ENCODE measurements around the gene SNAP91. TPM values are rescaled to one million over a fixed set of nuclear protein-coding genes. Genes with fewer than 3 reads are reported as not detected.

Gene SNAP91
- total and polyA plus RNA-seq, 2 of the 8 experiments (the other 6 are each of a cell fraction or from before 2014, with no cell fraction given), result 1.3 to 1.5 TPM

- no peak overlapping the region for H3K56ac ChIP-seq (replicated peaks; ENCODE audit: insufficient read length, low read depth, low read length)
- H3K4ac ChIP-seq (replicated peaks; ENCODE audit: insufficient read length, low read depth, low read length), result no peak overlapping the region
- WGBS, 2 experiments (ENCODE audit: extremely low coverage in 1 of 2, insufficient coverage in 1 of 2, insufficient read length in 1 of 2, insufficient replicate concordance in 2 of 2, low coverage in 1 of 2, low lambda C conversion rate in 2 of 2, missing lambda C conversion rate in 1 of 2), result 89% methylated on average over 9 of the region's 9 CpGs; no CpG with 5 or more reads in 1 of the 2 experiments
- no peak overlapping the region for H4K5ac ChIP-seq (ENCODE audit: insufficient read length, low read depth, low read length)
- FAIRE-seq, result no peak
- no peak overlapping the region for H2AFZ ChIP-seq (ENCODE audit: low read length)
- H3K27me3 ChIP-seq (replicated peaks in 1 of 4; ENCODE audit: control insufficient read depth in 3 of 4, extremely low read depth in 1 of 4, insufficient read depth in 3 of 4, low read length in 3 of 4), result no peaks in the 10 kb centered on the region
- no peak overlapping the region for H2AK5ac ChIP-seq (ENCODE audit: low read depth, low read length)
- no peaks in the 10 kb centered on the region for H3K23me2 ChIP-seq (ENCODE audit: low read depth, low read length)
- H3K4me1 ChIP-seq (replicated peaks in 1 of 4; ENCODE audit: control insufficient read depth in 3 of 4, insufficient read depth in 4 of 4, low read length in 3 of 4), result peaks cover 0 to 5% (median 2%) of the 10 kb centered on the region in 4 experiments; a peak in 1 of 7 replicates
- no peak overlapping the region for H3K27ac ChIP-seq (ENCODE audit: low read depth, low read length)
- no peak overlapping the region for H2BK120ac ChIP-seq (replicated peaks; ENCODE audit: low read depth, low read length)
- H3K4me2 ChIP-seq (ENCODE audit: insufficient read depth in 1 of 2, low read depth in 2 of 2, low read length in 2 of 2), result no peak overlapping the region
- ChIA-PET POLR2A (ENCODE audit: partially characterized antibody) (no interaction called here), CTCF (ENCODE audit: partially characterized antibody) (interaction anchor here (0.8 to 2.0 kb wide), 10 partner anchors 8 to 86 kb away, joined by 3 to 12 read pairs (median 4); no protein-coding TSS in a partner anchor)
- no peaks in the 10 kb centered on the region for H4K20me1 ChIP-seq (replicated peaks in 1 of 2; ENCODE audit: control insufficient read depth in 1 of 2, insufficient read depth in 2 of 2, low read length in 2 of 2)
- no peaks in the 10 kb centered on the region; a peak in 1 of 4 replicates for H3K9me3 ChIP-seq (ENCODE audit: insufficient read depth in 2 of 2, low read depth in 1 of 2, low read length in 1 of 2)
- no peak overlapping the region for H2BK15ac ChIP-seq (ENCODE audit: low read length)
- DNase-seq (ENCODE audit: low read depth in 1 of 2, low spot score in 2 of 2), result no peak
- H2BK12ac ChIP-seq (ENCODE audit: low read depth, low read length), result no peak overlapping the region
- no peak overlapping the region for H4K91ac ChIP-seq (replicated peaks; ENCODE audit: insufficient read length, low read length)
- H4K8ac ChIP-seq (ENCODE audit: extremely low read depth, insufficient read depth, low read length), result no peak overlapping the region
- H3K18ac ChIP-seq (ENCODE audit: extremely low read depth, low read length), result no peak overlapping the region
- H2BK5ac ChIP-seq (ENCODE audit: low read depth, low read length), result no peak overlapping the region
- no peaks in the 10 kb centered on the region for H3K79me1 ChIP-seq (ENCODE audit: low read depth, low read length)
- H2BK20ac ChIP-seq (ENCODE audit: low read length), result no peak overlapping the region
- no peak overlapping the region for H3K23ac ChIP-seq (ENCODE audit: insufficient read length)
- no peak overlapping the region for H3K4me3 ChIP-seq (ENCODE audit: extremely low read depth in 1 of 4, insufficient read depth in 2 of 4, low read depth in 3 of 4, low read length in 4 of 4)
- no peaks in the 10 kb centered on the region for H3K36me3 ChIP-seq (ENCODE audit: control insufficient read depth in 2 of 4, insufficient read depth in 4 of 4, low read length in 3 of 4)
- no peak overlapping the region for H3K14ac ChIP-seq (ENCODE audit: insufficient read length)
- H3K79me2 ChIP-seq (ENCODE audit: control insufficient read depth in 1 of 2, insufficient read depth in 2 of 2, low read length in 2 of 2), result no peaks in the 10 kb centered on the region
- H3K9ac ChIP-seq (replicated peaks in 1 of 4; ENCODE audit: extremely low read depth in 1 of 4, low read depth in 3 of 4, low read length in 3 of 4), result no peak overlapping the region
- no peak for TF ChIP-seq CEBPB (IDR thresholded peaks at IDR 0.05; ENCODE audit: low read depth, low read length)
- no peak for TF ChIP-seq BACH1 (IDR thresholded peaks at IDR 0.05; ENCODE audit: low read length)
- TF ChIP-seq RBBP5 (IDR thresholded peaks at IDR 0.05; ENCODE audit: borderline replicate concordance, low read depth, low read length), result no peak
- TF ChIP-seq YY1 (IDR thresholded peaks at IDR 0.05; ENCODE audit: low read depth, low read length), result no peak
- TF ChIP-seq KDM5A (IDR thresholded peaks at IDR 0.05; ENCODE audit: low read length), result no peak
- TF ChIP-seq EP300 (IDR thresholded peaks at IDR 0.05; ENCODE audit: borderline replicate concordance in 1 of 2, low read depth in 2 of 2, low read length in 2 of 2), result no peak
- TF ChIP-seq NANOG (IDR thresholded peaks at IDR 0.05; ENCODE audit: insufficient read depth, low read depth, low read length, poor library complexity, severe bottlenecking), result no peak
- no peak for TF ChIP-seq CHD2 (IDR thresholded peaks at IDR 0.05; ENCODE audit: low read length)
- TF ChIP-seq SP4 (IDR thresholded peaks at IDR 0.05; ENCODE audit: low read length), result no peak
- TF ChIP-seq ZNF274 (IDR thresholded peaks at IDR 0.05; ENCODE audit: borderline replicate concordance, extremely low read depth, low read length), result no peak
- no peak for TF ChIP-seq FOSL1 (IDR thresholded peaks at IDR 0.05; ENCODE audit: insufficient read depth, low read depth, low read length)
- no peak for TF ChIP-seq SAP30 (IDR thresholded peaks at IDR 0.05; ENCODE audit: insufficient read depth, insufficient replicate concordance, low read length)
- TF ChIP-seq KDM4A (IDR thresholded peaks at IDR 0.05; ENCODE audit: low read depth, low read length, severe bottlenecking), result no peak
- TF ChIP-seq TBP (IDR thresholded peaks at IDR 0.05; ENCODE audit: low read depth, low read length), result no peak
- no peak for TF ChIP-seq JUN (IDR thresholded peaks at IDR 0.05; ENCODE audit: low read depth, low read length)
Measured at GRCh38 chr6:83593395-83593785, 115.5 kb downstream of the SNAP91 start.
